ENCODE data around the gene PLD5. TPM values are rescaled to one million over a fixed set of nuclear protein-coding genes. Genes with fewer than 3 reads are reported as not detected.
"Not testable (repeated sequence)": the region's sequence is repeated elsewhere in the genome, so short reads cannot be mapped to it uniquely, and the experiment has no call there.

The PLD5 gene
- polyA plus RNA-seq, 10 donors: 0.92 to 3.2 (median 1.2) TPM

DNA sequence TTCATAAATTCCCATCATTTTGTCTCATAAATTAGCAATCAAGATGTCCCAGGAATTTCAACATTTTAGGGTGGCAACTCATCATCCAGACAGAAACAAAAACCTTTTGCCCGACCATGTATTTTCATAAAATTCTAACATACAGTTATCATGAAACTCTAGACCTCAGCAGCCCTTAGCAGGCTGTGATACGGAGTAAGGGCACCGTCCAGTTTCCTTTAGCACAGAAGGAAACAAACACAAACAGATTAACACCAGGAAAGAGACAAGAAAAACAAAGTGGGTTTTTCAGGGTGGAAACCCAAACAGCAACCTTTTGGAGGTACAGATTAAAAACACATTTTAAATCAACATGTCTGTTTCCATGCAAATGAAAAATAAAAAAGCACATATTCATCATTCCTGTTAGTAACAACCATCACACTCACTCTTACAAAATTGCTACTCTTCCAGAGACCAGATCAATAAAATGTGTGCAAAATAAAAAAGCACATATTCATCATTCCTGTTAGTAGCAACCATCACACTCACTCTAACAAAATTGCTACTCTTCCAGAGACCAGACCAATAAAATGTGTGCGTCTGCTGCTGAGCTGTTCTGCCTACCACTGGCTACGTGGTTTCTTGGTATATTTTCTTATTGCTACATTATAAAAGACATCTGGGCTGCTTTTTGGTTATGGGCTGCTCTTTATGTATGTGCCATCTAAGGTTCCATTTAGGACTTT is 241.6 kb downstream of the PLD5 start:
- not testable (repeated sequence) for DNase-seq

DNA sequence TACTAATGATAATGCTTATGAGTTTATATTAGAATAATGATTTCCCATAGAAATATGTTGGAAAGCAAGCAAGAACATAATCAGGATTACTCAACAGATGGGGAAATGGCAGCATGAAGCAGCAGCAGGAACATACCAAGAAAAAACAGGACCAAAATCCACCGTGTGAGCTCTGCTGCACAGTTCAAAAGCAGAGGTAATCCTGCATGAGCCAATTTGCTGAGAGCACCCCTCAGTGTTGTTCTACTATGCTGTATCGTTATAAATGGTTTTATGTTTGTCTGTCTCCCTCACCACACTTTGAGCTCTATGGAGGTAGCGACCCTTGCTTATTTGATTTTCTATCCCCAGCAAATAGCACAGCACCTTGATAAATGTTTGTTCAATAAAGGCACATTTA is 246.1 kb downstream of the PLD5 start:
- DNase-seq: not testable (repeated sequence)

- DNase-seq: not testable (repeated sequence)
Measured at GRCh38 chr1:242276769-242277168, 247.7 kb downstream of the PLD5 start.

DNA sequence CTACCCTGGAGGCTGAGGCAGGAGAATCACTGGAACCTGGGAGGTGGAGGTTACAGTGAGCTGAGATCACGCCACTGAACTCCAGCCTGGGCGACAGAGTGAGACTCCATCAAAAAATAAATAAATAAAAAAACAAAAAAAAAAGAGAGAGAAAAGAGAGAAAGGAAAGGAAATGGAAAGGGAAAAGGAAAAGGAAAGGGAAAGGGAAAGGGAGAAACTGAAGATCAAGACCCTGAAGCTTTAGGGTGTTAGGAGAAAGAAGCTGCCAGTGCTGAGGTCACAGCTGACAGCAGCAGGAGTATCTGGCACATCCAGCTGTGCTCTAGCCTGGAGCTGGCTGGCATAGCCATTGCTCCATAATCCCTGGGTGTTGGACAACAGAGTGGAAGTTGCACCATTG is 257.5 kb downstream of the PLD5 start:
- DNase-seq: not testable (repeated sequence)

- not testable (repeated sequence) for DNase-seq
Measured at GRCh38 chr1:242264419-242264818, 260.1 kb downstream of the PLD5 start.

DNA sequence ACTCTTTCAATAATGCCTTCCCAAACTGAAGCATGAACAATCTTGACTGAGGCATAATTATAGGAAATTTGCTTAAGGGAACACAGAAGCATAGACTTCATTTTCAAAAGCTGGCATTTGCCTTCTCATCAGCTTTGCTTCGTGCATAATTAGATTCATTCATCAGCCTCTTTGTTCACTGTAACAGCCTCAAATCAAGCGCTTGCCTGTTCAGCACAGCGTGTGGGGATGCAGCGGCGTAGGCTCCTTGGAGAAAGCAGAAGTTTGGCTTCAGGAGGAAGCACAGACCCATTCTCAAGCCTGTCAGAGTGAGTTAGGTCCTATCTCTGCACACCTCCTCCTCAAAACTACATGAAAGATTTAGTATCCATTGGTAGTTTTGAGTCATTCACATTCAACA is 279.2 kb downstream of the PLD5 start:
- DNase-seq: no peak

DNA sequence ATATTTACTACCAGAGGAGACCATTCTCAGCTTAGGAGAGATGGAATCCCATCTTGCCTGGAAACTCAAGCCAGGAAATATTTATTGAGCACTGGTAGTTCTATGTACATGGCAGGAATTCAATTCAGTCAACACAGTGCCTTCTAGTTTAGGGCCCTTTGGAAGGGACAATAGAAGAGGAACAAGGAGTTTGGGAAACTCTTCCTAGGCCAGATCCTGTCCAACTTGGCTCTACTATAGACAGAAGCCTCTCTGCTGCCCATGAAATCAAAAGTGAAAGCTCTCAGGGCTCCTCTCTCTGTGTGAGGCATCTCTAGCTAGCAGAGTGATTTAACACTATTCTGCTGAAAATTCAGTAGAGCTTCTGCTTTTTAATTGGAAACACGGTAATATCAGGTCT is 281.0 kb downstream of the PLD5 start:
- peak in 1 of 3 donors; percentile 14 for DNase-seq

DNA sequence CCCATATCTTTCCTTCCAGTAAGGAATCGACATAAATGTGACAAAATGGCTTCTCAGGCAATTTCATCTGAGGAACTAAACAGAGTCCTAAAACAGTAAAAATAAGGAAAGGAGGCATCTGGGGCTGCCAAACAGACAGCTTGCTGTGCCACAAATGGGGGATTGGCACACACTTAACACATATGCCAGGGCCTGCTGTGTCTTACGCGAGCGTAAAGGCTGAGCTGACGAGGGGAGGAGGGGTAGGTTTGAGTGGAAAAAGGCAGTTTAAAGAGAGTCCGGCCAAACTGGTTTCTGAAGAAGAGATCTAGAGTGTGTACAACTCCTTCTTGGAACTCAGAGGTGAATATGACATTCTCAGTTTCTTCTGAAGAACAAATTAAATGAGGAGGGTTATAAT is 281.5 kb downstream of the PLD5 start:
- no peak for DNase-seq

DNA sequence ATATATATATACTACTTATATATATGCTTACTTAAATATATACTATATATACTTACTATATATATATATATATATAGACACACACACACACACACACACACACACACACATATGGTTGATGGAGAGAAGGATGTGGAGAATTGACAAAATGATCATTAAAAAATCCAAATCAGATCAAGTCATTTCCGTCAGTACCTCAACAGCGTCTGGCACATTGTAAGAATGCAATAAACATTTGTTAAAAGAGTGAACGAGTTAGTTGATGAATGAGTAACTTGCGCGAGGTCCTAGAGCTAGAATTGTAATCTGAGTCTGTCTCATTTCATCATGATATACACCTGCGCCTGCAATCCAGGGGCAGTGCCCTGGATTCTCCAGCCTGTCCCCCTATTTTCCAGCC is 282.6 kb downstream of the PLD5 start:
- no peak for DNase-seq

GRCh38 chr1:242240691-242241090 is 283.8 kb downstream of the PLD5 start:
- DNase-seq: no peak

DNA sequence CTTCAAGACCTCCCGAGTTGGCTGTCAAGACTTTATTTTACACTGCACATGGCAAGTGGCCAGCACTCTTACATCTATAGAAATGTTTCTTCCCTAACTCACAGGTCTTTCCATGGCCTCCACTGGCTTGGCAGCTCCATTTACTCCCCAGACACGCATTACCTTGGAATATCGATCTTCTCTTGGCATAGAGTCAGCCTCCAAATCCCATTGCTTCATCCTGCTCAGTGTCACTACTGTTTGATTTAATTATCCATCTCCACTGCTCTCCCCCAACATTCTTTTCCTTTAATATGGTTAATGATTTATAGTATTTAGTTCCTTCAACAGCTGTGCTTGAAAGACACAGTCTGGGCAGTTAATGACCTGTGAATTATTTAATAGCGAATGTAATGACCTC is 284.4 kb downstream of the PLD5 start:
- no peak for DNase-seq

DNA sequence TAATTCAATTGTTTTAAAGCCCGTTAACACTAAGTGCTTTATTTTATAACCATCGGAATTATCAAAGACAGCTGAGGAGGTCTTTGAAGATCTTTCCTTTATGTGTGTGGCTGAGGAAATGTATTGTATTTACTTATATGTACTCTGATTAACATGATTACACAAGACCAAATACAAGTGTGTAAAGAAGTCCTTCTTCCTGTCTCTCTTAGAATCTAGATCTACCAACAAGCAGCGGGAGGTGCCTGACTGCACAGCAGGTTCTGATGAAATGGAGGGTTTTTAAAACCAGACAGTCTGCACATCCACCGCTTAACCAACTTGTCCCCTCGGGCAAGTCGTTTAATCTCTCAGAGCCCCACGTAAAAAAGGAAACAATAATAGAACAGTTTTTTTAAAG is 285.1 kb downstream of the PLD5 start:
- DNase-seq: no peak

GRCh38 chr1:242237051-242237450 is 287.4 kb downstream of the PLD5 start:
- no peak for DNase-seq

- no peak for DNase-seq
Measured at GRCh38 chr1:242228991-242229390, 295.5 kb downstream of the PLD5 start.

GRCh38 chr1:242225767-242226573 is 298.5 kb downstream of the PLD5 start:
- no peak for DNase-seq

- DNase-seq: not testable (repeated sequence)
Measured at GRCh38 chr1:242224878-242225766, 299.4 kb downstream of the PLD5 start.

- DNase-seq: no peak
Measured at GRCh38 chr1:242224461-242224860, 300.0 kb downstream of the PLD5 start.

DNA sequence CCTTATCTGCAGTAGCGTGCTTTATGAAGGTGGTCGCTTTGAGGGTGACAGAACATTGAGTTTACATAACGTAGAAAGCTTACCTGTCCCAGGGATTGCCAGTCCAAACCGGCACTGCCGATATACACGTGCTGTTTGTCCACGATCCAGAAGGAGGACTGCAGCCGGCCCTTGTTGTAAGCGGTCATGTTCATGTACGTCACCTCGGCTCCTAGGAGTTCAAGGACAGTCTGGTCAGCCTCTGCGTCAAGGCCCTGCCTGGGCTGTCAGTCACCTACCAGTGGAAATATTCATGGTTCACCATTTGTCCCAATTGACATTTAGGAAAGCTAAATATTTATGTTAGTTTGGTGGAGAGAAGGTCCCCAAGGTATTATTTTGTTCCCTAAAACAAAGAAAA is 304.6 kb downstream of the PLD5 start:
- no peak for DNase-seq

- DNase-seq: no peak
Measured at GRCh38 chr1:242219298-242219901, 305.1 kb downstream of the PLD5 start.

GRCh38 chr1:242216368-242216767 is 308.1 kb downstream of the PLD5 start:
- no peak for DNase-seq

- not testable (repeated sequence) for DNase-seq
Measured at GRCh38 chr1:242214455-242214854, 310.0 kb downstream of the PLD5 start.

- not testable (repeated sequence) for DNase-seq
Measured at GRCh38 chr1:242212961-242213360, 311.5 kb downstream of the PLD5 start.
